CD1c-positive myeloid dendritic cell (primary cell): ENCODE measurements around the gene MRPL1.
"Not testable (repeated sequence)": the region's sequence is repeated elsewhere in the genome, so short reads cannot be mapped to it uniquely, and the experiment has no call there.

Experiments
- DNase-seq: peaks from one replicate; pipeline ENCODE4 v3.0.0-alpha.2; 2016; ENCODE audit errors: extremely low spot score

MRPL1 gene

GRCh38 chr4:77849278-77849965, 13.2 kb upstream of the MRPL1 start:
- DNase-seq = no peak

- peak; percentile 60 for DNase-seq
Observed at GRCh38 chr4:77852892-77853495, 9.6 kb upstream of the MRPL1 start.

GRCh38 chr4:77854431-77855111, 8.1 kb upstream of the MRPL1 start:
- DNase-seq = peak; percentile 20

GRCh38 chr4:77856152-77856551, 6.5 kb upstream of the MRPL1 start:
- no peak for DNase-seq

- DNase-seq = no peak
Observed at GRCh38 chr4:77859256-77859655, 3.4 kb upstream of the MRPL1 start.

GRCh38 chr4:77861495-77861894, 1.1 kb upstream of the MRPL1 start:
- DNase-seq = peak; percentile 9

- DNase-seq = not testable (repeated sequence)
Observed at GRCh38 chr4:77863341-77863740, 711 bp downstream of the MRPL1 start.

- DNase-seq = no peak
Observed at GRCh38 chr4:77865259-77865658, 2.6 kb downstream of the MRPL1 start.

GRCh38 chr4:77872723-77873445, 10.3 kb downstream of the MRPL1 start:
- no peak for DNase-seq

GRCh38 chr4:77877167-77877566, 14.5 kb downstream of the MRPL1 start:
- no peak for DNase-seq

GRCh38 chr4:77877771-77878565, 15.3 kb downstream of the MRPL1 start:
- DNase-seq = no peak

GRCh38 chr4:77880784-77881183, 18.2 kb downstream of the MRPL1 start:
- DNase-seq = no peak

- no peak for DNase-seq
Observed at GRCh38 chr4:77881460-77882295, 19.0 kb downstream of the MRPL1 start.

- DNase-seq = peak; percentile 14
Observed at GRCh38 chr4:77893451-77893850, 30.8 kb downstream of the MRPL1 start.

GRCh38 chr4:77899607-77900006, 37.0 kb downstream of the MRPL1 start:
- DNase-seq = no peak

- no peak for DNase-seq
Observed at GRCh38 chr4:77903186-77903585, 40.6 kb downstream of the MRPL1 start.

- DNase-seq = no peak
Observed at GRCh38 chr4:77905651-77906263, 43.1 kb downstream of the MRPL1 start.

GRCh38 chr4:77910676-77911075, 48.0 kb downstream of the MRPL1 start:
- no peak for DNase-seq

- DNase-seq = no peak
Observed at GRCh38 chr4:77911091-77911490, 48.5 kb downstream of the MRPL1 start.

GRCh38 chr4:77911842-77912450, 49.3 kb downstream of the MRPL1 start:
- peak; percentile 25 for DNase-seq
